T-helper 1 cell treated with Interleukin-12 subunit alpha and Interleukin-12 subunit beta and Interleukin-4 antibody, amounts not matched to agents 30 μg/mL and 1 μg/mL, for 36 hours (primary cell): ENCODE results near the gene SECISBP2.
A peak's percentile ranks its signal among the peaks of the same experiment; 100 is the strongest.
"Not testable (repeated sequence)": the region's sequence is repeated elsewhere in the genome, so short reads cannot be mapped to it uniquely, and the experiment has no call there.

Source experiments
- H3K27ac Mint-ChIP-seq: one replicate; pipeline ENCODE4 v1.8.0; 2021; ENCODE audit warnings: mild to moderate bottlenecking, mixed read lengths
- H3K27me3 Mint-ChIP-seq: one replicate; pipeline ENCODE4 v1.8.0; 2021; ENCODE audit warnings: low read depth, mixed read lengths
- H3K36me3 Mint-ChIP-seq: one replicate; pipeline ENCODE4 v1.8.0; 2021; ENCODE audit warnings: low read depth, mixed read lengths
- H3K4me1 Mint-ChIP-seq: one replicate; pipeline ENCODE4 v1.8.0; 2021; ENCODE audit warnings: low read depth, mixed read lengths
- H3K4me3 Mint-ChIP-seq: one replicate; pipeline ENCODE4 v1.8.0; 2021; ENCODE audit warnings: mild to moderate bottlenecking, moderate library complexity, mixed read lengths
- H3K9me3 Mint-ChIP-seq: one replicate; pipeline ENCODE4 v1.8.0; 2021; ENCODE audit warnings: mixed read lengths

Gene SECISBP2

DNA sequence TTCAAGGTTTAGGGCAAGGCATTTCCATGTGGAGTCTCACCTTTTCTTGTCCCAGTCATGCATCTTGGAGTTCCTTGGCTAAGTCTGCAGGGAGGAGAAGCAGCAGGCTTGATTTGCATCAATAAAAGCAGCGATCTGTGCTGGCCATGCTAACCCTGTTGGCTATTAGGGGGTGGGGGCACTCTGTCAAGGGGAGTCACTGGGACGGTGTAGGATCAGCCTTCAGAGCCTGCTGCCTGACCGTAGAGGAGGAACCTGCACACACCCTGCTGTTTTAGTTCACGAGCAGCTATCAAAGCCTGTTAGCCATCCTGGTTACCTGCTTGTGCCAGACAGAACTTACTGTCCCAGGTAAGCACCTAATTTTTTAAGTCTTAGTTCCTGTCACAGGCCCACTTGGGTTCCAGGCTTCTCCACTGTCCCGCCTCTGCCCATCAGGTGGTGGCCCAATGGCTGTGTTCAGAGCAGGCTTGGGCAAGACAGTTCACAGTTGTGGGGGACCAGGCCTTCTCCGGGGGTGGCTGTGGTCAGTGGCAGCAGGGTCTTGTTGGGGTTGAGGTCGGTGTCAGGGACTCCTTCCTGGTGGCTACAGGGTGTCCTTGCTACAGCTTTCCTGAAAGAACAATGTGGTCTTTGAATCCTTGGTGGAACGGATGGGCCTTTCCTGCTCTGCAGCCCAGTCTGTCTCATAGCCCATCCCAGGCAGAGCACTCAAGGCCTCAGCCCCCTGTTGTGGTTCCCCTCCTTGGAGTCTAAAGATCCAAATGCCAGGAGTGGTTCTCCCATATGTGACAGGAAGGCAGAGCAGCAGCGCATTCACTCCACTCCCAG lies 43.7 kb downstream of the SECISBP2 start:
- no peaks in the 10 kb centered on the region for H3K9me3 Mint-ChIP-seq
- peaks cover 42% of the 10 kb centered on the region for H3K36me3 Mint-ChIP-seq
- no peak overlapping the region for H3K4me3 Mint-ChIP-seq
- no peaks in the 10 kb centered on the region for H3K27me3 Mint-ChIP-seq
- no peak overlapping the region for H3K27ac Mint-ChIP-seq
- H3K4me1 Mint-ChIP-seq: peaks cover 15% of the 10 kb centered on the region

DNA sequence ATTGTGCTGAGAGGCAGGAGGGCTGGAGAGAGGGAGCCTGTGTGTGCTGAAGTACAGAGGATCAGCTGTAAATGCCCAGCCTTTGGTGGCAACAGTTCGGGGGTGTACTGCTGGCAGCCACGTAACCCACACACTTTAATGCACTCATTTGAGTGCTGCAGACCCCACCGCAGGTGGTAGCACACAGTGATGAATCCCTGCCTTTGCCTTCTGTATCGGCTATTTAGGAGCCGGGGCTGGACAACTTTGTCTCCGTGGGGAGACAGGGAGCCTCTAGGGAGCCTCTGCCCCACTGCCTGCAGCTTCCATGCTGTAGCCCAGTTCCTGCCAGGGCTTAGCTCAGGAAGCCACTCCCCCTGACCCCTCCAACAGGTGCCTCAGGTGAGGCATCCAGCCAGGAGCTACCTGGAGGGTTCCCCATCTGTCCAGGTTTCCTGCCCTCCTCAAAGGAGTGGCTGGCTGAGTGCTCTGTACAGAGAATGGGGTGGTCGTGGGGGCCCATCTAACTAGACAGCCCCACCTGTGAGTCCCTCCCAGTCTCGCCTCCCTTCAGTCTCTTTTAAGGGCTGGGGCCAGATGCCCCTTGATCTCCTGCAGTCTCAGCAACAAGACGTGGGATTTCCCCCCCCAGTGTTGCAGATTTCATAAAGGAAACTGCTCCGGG lies 44.5 kb downstream of the SECISBP2 start:
- Mint-ChIP-seq H3K4me3 (no peak overlapping the region), H3K4me1 (peaks cover 12% of the 10 kb centered on the region), H3K27me3 (no peaks in the 10 kb centered on the region), H3K9me3 (no peaks in the 10 kb centered on the region), H3K36me3 (peaks cover 35% of the 10 kb centered on the region), H3K27ac (no peak overlapping the region)

DNA sequence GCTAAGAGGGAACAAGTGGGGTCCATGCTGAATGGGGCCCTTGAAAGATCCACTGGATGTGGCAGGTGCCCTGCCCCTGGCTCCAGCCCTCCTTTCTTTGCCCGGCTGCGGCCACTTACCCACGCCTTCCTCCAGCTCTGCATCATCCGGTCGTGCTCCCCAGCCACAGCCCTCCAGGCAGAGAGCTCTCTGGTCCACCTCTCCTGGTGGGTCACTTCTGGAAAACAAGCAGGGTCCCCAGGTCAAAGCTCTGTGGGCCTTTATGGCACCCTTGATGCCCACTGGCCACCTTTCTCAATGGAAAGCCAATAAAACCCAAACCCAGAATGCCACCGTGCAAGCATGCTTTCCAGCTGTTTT lies 45.0 kb downstream of the SECISBP2 start:
- H3K4me1 Mint-ChIP-seq: peaks cover 13% of the 10 kb centered on the region
- H3K4me3 Mint-ChIP-seq: no peak overlapping the region
- H3K9me3 Mint-ChIP-seq: no peaks in the 10 kb centered on the region
- H3K36me3 Mint-ChIP-seq: peaks cover 33% of the 10 kb centered on the region
- no peak overlapping the region for H3K27ac Mint-ChIP-seq
- H3K27me3 Mint-ChIP-seq: no peaks in the 10 kb centered on the region

DNA sequence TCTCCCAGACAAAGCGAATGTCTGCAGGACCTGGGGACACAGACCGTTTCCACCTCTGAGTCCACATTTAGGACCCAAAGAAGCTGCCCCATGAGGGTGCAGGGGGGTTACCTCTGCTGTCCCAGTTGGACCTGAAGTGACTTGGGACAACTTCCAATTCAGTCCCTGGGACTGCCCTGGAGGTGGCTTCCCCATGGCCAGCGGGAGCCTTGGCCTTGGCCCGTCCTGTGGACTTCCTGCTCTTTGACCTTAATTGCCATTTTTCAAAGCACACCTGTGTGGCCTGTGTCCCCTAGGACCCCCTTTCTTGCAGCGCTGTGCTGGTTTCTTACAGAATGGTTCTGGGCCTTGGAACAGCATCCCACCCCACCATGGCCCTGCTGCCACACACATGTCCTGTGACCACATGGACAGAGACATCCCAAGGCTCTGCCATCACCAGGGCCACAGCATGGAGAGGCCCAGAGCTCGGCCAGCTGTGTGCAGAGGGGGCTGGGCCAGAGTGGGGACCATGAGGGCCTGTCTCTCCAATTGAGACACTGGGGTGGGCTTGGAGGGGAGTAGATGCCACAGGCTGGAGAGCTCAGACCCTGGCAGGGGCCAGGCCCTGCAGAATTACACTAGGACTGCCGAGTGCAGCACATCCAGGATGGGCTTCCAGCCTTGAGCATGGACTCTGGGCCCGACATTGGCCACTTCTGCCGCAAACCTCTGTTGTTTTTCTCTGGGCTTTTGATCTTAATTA lies 45.8 kb downstream of the SECISBP2 start:
- Mint-ChIP-seq H3K4me3 (no peak overlapping the region), H3K4me1 (peaks cover 13% of the 10 kb centered on the region), H3K27ac (peak overlapping the region; percentile 57), H3K27me3 (no peaks in the 10 kb centered on the region), H3K9me3 (no peaks in the 10 kb centered on the region), H3K36me3 (peaks cover 25% of the 10 kb centered on the region)

GRCh38 chr9:89364666-89365531 lies 46.6 kb downstream of the SECISBP2 start:
- H3K27ac Mint-ChIP-seq: peak overlapping the region; percentile 57

GRCh38 chr9:89365532-89365912 lies 47.2 kb downstream of the SECISBP2 start:
- H3K4me1 Mint-ChIP-seq: peaks cover 9% of the 10 kb centered on the region
- H3K27ac Mint-ChIP-seq: no peak overlapping the region

More at GRCh38 chr9:89364666-89365531, 46.6 kb downstream of the SECISBP2 start:
- Mint-ChIP-seq H3K4me3 (no peak overlapping the region), H3K27me3 (no peaks in the 10 kb centered on the region), H3K4me1 (peaks cover 13% of the 10 kb centered on the region), H3K9me3 (no peaks in the 10 kb centered on the region), H3K36me3 (peaks cover 22% of the 10 kb centered on the region)

DNA sequence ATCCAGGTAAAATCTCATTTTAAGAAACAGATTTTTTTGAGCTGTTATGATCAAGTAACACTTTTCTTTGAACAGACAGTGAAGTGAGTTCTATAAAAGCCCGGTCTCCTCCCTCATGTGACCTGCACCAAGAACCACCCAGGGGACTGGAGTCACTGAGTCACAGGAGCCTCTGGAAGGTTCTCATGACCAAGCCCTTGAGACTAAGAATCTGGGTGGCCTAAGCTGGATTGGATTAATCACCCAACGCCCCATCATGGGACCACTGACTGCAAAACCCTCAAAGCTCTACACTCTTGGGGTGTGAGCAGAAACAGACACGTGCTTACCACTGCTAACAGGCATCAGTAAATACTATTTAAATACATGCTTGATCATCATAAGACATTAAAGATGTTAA lies 48.4 kb downstream of the SECISBP2 start:
- Mint-ChIP-seq H3K4me3 (no peak overlapping the region), H3K36me3 (peaks cover 5% of the 10 kb centered on the region), H3K27ac (no peak overlapping the region), H3K27me3 (no peaks in the 10 kb centered on the region), H3K4me1 (peaks cover 1% of the 10 kb centered on the region), H3K9me3 (no peaks in the 10 kb centered on the region)

More at GRCh38 chr9:89365532-89365912, 47.2 kb downstream of the SECISBP2 start:
- peaks cover 17% of the 10 kb centered on the region for H3K36me3 Mint-ChIP-seq
- H3K27me3 Mint-ChIP-seq: no peaks in the 10 kb centered on the region
- no peaks in the 10 kb centered on the region for H3K9me3 Mint-ChIP-seq
- no peak overlapping the region for H3K4me3 Mint-ChIP-seq

DNA sequence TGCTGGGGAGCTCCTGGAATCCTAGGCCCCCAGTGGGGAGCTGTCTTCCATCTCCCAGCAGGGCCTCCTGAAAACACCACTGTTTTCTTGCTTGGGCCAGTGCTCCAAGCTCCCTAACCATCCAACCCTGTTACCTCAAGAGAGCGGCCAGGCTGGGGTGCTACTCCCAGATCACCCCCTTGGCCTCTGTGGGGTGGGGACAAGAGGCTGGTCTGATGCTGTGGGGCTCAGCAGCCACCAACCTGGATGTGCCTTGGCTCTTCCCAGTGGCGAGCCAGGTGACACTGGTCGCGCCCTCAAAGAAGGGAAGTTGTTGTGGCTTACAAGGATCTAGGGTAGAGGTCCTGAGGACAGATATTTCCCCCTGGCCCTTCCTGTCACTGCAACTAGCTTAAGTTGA lies 49.0 kb downstream of the SECISBP2 start:
- no peaks in the 10 kb centered on the region for H3K27me3 Mint-ChIP-seq
- H3K27ac Mint-ChIP-seq: no peak overlapping the region
- peaks cover 1% of the 10 kb centered on the region for H3K4me1 Mint-ChIP-seq
- no peak overlapping the region for H3K4me3 Mint-ChIP-seq
- peaks cover 4% of the 10 kb centered on the region for H3K36me3 Mint-ChIP-seq
- H3K9me3 Mint-ChIP-seq: no peaks in the 10 kb centered on the region

DNA sequence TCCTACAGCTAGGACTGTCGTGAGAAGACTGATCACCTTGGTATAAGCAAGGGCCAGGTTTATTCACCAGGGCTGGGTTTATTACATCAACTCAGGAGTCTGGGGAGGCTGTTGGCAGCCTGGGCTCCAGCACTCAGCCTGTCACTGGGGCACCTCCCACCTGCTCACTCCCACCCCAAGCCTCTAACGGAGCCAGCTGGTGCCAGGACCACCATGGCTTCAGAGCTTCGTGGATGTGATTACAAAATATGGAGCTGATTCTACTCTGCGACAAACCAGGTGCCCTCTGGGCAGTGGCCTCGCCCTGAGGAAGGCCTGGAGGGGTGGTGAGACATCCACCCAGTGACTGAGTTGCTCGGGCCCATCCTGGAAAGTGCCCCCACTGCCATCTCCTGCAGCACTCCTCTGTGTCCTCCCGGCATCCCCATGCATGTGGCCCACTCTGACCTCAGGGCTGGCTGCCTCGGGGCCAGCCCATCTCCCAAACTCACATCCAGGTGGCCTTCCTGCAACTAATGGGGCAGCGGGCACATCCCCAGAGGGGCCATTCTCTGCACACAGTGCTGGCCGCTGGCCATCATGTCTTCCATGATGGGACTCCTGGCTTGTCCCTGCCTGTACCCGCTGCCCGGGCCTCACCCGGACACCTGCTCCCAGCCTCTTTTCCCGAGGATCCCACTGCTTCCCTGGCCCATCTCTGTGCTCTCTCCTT lies 49.6 kb downstream of the SECISBP2 start:
- H3K4me1 Mint-ChIP-seq: peaks cover 1% of the 10 kb centered on the region
- H3K4me3 Mint-ChIP-seq: no peak overlapping the region
- peaks cover 7% of the 10 kb centered on the region for H3K36me3 Mint-ChIP-seq
- no peaks in the 10 kb centered on the region for H3K27me3 Mint-ChIP-seq
- no peak overlapping the region for H3K27ac Mint-ChIP-seq
- no peaks in the 10 kb centered on the region for H3K9me3 Mint-ChIP-seq

- Mint-ChIP-seq H3K27ac (no peak overlapping the region), H3K4me3 (no peak overlapping the region)
These were observed 50.2 kb downstream of the SECISBP2 start for GRCh38 chr9:89368550-89368949.

GRCh38 chr9:89368978-89369377 lies 50.7 kb downstream of the SECISBP2 start:
- no peak overlapping the region for H3K27ac Mint-ChIP-seq
- peaks cover 6% of the 10 kb centered on the region for H3K4me1 Mint-ChIP-seq
- no peak overlapping the region for H3K4me3 Mint-ChIP-seq
- H3K36me3 Mint-ChIP-seq: peaks cover 5% of the 10 kb centered on the region
- H3K27me3 Mint-ChIP-seq: no peaks in the 10 kb centered on the region
- H3K9me3 Mint-ChIP-seq: no peaks in the 10 kb centered on the region

More at GRCh38 chr9:89368550-89368949, 50.2 kb downstream of the SECISBP2 start:
- H3K27me3 Mint-ChIP-seq: no peaks in the 10 kb centered on the region
- peaks cover 6% of the 10 kb centered on the region for H3K4me1 Mint-ChIP-seq
- H3K36me3 Mint-ChIP-seq: peaks cover 7% of the 10 kb centered on the region
- no peaks in the 10 kb centered on the region for H3K9me3 Mint-ChIP-seq

GRCh38 chr9:89370593-89370992 lies 52.3 kb downstream of the SECISBP2 start:
- H3K27ac Mint-ChIP-seq: no peak overlapping the region
- H3K36me3 Mint-ChIP-seq: peaks cover 5% of the 10 kb centered on the region
- H3K4me3 Mint-ChIP-seq: no peak overlapping the region
- H3K9me3 Mint-ChIP-seq: no peaks in the 10 kb centered on the region
- H3K4me1 Mint-ChIP-seq: peaks cover 14% of the 10 kb centered on the region
- H3K27me3 Mint-ChIP-seq: no peaks in the 10 kb centered on the region

DNA sequence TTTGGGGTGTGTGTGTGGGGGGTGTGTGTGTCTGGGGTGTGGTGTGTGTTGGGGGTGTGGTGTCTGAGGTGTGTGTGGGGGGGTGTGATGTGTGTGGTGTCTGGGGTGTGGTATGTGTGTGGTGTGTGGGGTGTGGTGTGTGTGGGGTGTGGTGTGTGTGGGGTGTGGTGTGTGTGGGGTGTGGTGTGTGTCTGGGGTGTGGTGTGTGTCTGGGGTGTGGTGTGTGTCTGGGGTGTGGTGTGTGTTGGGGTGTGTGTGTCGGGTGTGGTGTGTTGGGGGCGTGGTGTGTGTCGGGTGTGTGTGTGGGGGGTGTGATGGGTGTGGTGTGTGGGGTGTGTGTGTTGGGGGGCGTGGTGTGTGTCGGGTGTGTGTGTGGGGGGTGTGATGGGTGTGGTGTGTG lies 53.5 kb downstream of the SECISBP2 start:
- not testable (repeated sequence) for H3K4me3 Mint-ChIP-seq, H3K27ac Mint-ChIP-seq, H3K27me3 Mint-ChIP-seq, H3K9me3 Mint-ChIP-seq
- Mint-ChIP-seq H3K4me1 (peaks cover 22% of the 10 kb centered on the region), H3K36me3 (peaks cover 11% of the 10 kb centered on the region)
